COR-L47 (cell line): ENCODE measurements around the gene MAP1A.
A peak's percentile ranks its signal among the peaks of the same experiment; 100 is the strongest.

ENCODE experiments used
- DNase-seq: peaks from one replicate; lab custom pipeline; 2025; lab: John Stamatoyannopoulos, UW

MAP1A gene

GRCh38 chr15:43511012-43511885 is 6.2 kb upstream of the MAP1A start:
- peak; percentile 65 for DNase-seq

GRCh38 chr15:43513550-43513949 is 3.9 kb upstream of the MAP1A start:
- DNase-seq: no peak

GRCh38 chr15:43514241-43515057 is 3.0 kb upstream of the MAP1A start:
- peak; percentile 50 for DNase-seq

GRCh38 chr15:43515741-43516140 is 1.7 kb upstream of the MAP1A start:
- DNase-seq: no peak

GRCh38 chr15:43516185-43516584 is 1.2 kb upstream of the MAP1A start:
- DNase-seq: no peak

GRCh38 chr15:43516801-43517353 is 531 bp upstream of the MAP1A start:
- DNase-seq: no peak

- peak; percentile 74 for DNase-seq
Measured at GRCh38 chr15:43518197-43518761, 871 bp downstream of the MAP1A start.

- no peak for DNase-seq
Measured at GRCh38 chr15:43519196-43519595, 1.8 kb downstream of the MAP1A start.

- DNase-seq: no peak
Measured at GRCh38 chr15:43520138-43520537, 2.7 kb downstream of the MAP1A start.

GRCh38 chr15:43521419-43521818 is 4.0 kb downstream of the MAP1A start:
- DNase-seq: no peak

- DNase-seq: no peak
Measured at GRCh38 chr15:43522247-43522646, 4.8 kb downstream of the MAP1A start.

- no peak for DNase-seq
Measured at GRCh38 chr15:43523646-43524045, 6.2 kb downstream of the MAP1A start.

- DNase-seq: no peak
Measured at GRCh38 chr15:43524254-43524845, 6.9 kb downstream of the MAP1A start.

- no peak for DNase-seq
Measured at GRCh38 chr15:43525131-43525530, 7.7 kb downstream of the MAP1A start.

- DNase-seq: no peak
Measured at GRCh38 chr15:43526261-43526930, 9.0 kb downstream of the MAP1A start.

- no peak for DNase-seq
Measured at GRCh38 chr15:43527016-43527801, 9.8 kb downstream of the MAP1A start.

- DNase-seq: no peak
Measured at GRCh38 chr15:43527802-43528541, 10.6 kb downstream of the MAP1A start.

GRCh38 chr15:43528542-43529007 is 11.2 kb downstream of the MAP1A start:
- no peak for DNase-seq

- no peak for DNase-seq
Measured at GRCh38 chr15:43529141-43529540, 11.7 kb downstream of the MAP1A start.
